HG02588 (cell line): ENCODE data around the gene IFNA14.
A peak's percentile ranks its signal among the peaks of the same experiment; 100 is the strongest.
"Not testable (repeated sequence)": the region's sequence is repeated elsewhere in the genome, so short reads cannot be mapped to it uniquely, and the experiment has no call there.

Experiments
- ATAC-seq: cut with Tn5 transposase; IDR thresholded peaks from one replicate; pipeline ENCODE4 v1.9.1; 2021; ENCODE audit warnings: mild to moderate bottlenecking, moderate library complexity; ENCODE audit not compliant: unreplicated experiment

Gene IFNA14

DNA sequence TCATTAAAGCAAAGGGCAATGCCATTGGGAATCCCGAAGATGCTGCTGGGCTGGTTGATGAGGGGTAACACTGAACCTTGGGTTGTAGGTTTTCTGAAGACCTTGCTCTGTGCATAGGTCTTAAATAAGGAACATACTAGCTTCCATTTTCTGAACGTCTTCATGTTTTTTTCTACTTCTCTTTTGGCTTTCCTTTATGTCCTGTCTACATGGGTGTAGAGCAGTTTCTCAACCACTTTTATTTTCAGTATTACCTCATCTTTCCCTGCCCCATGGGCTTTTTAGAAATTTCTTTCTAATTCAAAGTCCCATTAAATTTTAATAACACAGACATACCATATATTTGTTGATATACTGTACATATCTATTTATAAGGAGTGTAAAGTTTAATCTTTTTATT, at the start of gene IFNA14:
IFNA14 (minus strand) TSS at position 95 of the 400 bp plus-strand sequence; CDS start at position 25, 70 bp downstream.
- no peak for ATAC-seq

DNA sequence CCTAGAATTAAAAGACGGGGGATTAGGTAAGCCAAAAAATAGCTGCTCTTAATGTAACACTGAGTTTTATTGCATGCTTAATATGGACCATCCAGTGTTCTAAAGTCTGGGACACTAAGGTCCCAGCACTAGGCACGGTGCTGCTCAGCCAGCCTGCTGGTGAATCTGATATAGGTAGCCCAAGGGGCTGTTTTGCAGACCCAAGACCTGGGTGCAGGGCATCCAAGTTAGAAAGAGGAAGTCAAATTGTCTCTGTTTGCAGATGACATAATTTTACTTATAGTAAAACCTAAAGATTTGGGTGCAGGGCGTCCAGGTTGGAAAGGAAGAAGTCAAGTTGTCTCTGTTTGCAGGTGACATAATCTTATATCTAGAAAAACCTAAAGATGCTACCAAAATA, 47.5 kb upstream of the IFNA14 start:
- no peak for ATAC-seq

DNA sequence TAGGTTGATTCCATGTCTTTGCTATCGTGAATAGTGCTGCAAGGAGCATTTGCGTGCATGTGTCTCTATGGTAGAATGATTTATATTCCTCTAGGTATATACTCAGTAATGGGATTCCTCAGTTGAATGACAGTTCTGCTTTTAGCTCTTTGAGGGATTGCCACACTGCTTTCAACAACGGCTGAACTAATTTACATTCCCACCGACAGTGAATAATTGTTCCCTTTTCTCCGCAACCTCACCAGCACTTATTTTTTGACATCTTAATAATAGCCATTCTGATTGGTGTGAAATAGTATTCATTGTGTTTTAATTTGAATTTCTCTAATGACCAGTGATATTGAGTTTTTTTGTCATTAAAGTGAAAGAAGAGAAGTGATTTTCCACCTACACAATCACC, 46.9 kb upstream of the IFNA14 start:
- no peak for ATAC-seq

DNA sequence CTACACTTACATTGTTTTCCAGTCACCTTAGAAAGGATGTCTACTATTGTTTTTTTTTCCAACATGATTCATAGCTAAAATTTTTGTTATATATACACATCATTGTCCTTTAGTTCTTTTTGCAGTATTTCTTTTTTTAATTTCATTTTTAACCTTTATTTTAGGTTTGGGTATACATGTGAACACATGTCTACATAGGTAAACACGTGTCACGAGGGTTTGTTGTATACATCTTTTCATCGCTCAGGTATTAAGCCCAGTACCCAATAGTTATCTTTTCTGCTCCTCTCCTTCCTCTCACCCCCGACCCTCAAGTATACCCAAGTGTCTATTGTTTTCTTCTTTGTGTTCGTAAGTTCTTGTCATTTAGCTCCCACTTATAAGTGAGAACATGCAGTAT, 46.3 kb upstream of the IFNA14 start:
- ATAC-seq, result no peak

DNA sequence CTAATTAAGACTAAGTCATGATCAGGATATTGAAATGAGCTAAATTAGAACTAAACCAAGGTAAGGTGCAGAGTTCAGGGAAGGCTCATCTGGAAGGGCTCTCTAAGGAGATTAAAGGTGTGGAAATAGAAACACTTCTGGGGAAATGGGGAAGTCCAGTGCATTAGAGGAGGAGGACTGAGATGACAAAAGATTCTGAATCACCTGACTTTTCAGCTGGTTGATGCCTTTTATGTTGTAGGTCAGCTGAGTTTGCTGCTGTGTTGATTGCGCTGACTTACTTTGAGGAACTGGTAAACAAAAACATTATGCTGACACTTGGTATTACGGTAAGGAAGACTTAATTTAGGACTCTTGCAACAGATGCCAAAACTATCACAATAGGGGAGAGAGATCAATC, 41.5 kb upstream of the IFNA14 start:
- no peak for ATAC-seq

DNA sequence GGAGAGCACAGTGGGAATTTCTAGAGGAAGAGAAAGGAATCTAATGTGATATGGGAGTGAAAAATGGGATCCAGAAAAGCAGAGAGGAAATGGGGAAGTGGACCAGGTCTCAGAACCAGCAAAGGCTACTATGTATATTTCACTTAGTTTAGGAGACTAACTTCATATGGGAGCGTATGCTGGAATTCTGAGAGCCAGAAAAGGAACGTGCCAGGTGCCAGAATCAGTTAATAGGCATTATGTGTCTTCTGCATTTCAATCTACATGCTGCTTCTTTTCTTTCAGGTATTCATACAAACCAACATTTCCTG, 28.5 kb upstream of the IFNA14 start:
- ATAC-seq, result no peak

DNA sequence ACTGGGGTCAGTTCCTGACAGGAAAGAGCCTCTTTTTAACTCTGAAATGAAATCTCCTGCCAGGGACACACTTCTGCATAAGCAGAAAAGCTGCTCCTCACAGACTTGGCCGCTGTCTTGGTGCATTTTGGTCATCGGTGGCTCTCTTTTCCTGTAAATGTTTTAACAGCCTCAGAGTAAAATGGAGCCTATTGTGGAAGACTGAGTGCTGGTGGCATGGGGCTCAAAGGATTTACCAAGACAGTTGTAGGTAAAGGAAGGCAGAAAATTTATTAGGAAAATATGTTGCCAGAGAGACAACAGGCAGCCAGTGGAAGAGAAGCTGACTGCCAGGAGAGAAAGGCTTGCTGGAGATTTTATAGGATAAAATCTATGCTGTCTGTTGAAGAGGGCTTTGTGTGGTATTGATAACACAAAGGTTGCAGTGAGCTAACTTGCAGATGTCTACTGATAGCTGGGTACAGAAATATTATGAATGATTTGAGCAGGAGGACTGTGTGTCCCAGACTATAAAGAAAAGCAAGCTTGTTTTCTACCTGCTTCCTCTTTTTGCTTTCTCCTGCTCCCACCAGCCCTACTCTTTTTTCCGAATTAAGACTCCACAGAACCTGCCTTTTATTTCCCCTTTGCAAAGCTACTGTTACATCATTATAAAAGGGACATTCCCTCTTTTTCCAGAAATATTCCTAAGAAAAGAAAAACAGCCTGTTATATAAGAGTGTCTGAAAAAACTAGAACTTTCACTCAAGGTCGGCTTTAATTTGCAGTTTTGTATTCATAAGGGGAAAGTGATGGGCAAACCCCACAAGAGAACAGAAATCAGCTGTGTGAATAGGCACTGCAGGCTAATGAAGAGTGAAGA, 27.9 kb upstream of the IFNA14 start:
- no peak for ATAC-seq

DNA sequence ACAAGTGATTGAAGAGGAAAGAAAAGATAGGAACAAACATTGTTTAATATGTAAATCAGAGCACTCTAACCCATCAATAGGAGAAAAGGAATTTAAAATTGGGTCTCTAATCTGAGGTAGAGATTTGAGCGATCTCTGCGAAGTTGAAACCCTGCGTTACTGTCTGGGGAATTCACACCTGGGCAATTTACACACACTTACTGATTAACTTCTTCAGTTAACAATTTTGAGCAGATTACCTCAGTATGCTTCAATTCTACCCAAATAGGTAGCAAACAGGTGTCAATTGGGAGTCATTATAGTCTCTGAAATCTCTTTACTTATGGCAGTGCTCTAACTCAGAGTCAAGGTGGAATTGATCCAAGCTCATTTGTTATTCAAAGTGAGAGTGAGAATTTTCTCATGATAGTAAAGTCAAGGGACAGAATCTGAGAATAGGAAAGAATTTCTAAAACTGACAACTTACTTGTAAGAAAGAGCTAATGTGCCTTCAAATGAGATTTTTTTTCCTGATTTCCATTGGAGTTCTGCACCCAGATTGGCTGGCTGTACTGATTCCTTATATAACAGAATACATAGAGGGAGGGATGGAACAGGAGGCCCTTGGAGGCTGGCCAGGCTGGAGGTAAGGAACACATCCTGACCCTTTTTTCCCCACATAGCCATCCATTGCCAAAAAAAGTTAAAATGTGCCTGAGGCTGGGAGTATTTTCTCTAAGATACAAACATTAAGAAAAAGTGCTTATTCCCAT, 27.1 kb upstream of the IFNA14 start:
- ATAC-seq, result no peak

DNA sequence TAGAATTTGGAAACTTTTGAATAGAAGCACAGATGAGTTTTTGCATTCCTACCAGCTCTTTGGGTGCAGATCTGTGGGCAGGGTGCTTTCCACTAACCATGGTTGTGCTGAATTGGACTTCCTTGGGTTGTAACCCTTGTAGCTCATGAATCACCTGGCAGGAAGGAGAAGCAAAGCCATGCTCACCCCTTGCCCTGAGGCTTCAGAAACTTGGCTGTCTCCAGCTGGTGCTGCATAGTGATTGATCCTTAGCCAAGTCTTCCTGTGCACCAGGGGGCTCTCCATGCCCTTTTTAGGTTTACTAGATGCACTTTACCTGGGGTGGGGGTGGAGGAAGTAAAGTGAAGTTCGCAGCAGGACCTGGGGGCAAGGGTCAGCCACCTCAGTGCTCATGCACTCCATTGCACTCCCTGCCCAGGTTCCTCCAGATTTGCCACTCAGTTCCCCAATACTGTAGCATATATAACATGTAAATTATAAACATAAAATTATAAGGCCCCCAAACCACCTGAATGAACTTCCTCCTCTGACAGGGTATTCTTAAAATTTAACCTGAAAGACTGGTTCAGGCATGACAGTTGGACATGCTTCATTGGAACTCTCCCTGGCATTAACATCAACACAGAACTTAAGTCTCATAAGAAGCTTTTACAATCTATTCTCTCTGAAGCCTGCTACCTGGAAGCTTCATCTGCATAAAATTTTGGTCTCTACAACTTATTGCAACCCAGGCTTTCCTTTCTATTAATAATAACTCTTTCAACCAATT, 25.8 kb upstream of the IFNA14 start:
- no peak for ATAC-seq

DNA sequence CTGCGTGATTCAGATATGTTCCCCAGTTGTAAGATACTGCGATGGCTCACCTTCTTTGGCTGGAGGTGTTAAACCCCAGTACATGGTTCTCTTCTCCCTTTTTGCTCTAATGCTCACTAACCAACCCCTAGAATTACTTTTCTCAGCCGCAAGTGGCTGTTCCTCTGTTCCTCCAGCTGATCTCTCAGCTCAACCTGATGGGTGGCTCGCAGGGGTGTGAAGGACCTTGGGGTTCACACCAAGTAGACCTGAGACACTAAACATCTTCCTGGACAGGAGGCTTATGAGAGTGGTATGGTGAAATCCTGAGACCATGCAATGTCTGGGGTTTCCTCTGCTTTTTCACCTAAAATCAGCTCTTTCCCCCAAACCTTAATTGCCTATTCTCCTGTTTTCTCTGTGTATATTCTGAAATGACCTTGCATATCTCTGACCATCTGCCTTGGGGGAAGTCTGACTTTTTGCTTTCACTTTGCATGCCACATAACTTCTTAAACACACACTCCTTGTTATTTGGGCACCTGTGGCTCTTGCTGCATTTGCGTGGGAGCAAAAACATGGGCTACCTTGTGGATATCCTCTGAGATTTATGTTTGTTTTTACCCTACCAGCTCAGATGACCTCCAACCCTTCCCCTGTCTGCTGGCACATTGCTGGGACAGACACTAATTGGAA, 15.9 kb upstream of the IFNA14 start:
- ATAC-seq, result no peak

DNA sequence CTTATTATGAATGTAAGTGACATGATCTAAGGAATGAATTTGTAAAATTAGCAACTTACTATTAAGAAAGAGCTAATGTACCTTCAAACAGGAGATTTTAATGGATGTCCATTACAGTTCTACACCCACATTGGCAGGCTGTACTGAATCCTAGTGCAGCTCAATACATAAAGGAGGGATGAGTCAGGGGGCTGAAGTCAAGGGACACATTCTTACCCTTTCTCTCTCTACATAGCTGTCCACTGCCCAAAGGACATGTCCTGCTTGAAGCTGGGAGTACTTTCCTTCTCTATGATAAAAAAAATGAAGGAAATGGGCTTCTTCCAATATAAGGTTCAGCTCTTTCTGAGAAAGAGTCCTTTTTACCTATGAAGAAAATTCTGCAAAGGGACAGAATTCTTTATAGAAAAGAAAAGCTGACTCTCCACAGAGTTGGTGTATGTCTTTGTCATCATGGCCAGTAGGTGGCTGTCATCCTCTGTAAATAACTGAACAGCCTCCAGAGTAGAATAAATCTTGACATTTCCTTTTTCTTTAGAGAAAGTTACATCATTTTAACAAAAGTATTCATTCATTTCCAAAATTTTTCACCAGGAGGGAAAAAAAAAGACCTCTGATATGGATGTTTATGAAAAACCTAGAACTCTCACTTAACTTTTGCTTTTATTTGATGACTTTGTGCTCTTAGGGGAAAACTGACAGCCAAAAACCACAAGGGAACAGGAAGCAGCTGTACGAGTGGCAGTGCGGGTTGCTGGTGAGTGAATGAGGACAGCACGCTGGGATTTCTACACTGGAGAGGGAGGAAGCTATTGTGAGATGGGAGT, 13.1 kb upstream of the IFNA14 start:
- peak; percentile 74 for ATAC-seq

DNA sequence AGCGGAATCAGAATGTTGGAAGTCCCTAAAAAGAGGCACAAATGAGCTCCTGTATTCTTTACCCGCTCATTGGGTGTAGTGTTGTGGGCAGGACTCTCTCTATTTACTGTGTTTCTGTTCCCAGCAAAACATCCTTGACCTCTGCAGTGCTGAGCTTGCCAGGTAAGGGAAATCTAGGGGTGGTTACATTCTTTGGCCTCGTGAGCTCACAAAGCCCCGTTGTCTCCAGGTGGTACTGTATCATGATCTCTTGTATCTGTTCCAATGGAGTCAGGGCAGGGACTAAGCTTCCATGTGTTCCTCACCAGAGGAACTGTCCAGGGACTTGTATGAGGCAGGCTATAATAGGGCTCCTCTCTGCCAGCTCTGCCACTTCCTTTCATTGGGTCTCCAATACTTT, 11.8 kb upstream of the IFNA14 start:
- ATAC-seq, result no peak

DNA sequence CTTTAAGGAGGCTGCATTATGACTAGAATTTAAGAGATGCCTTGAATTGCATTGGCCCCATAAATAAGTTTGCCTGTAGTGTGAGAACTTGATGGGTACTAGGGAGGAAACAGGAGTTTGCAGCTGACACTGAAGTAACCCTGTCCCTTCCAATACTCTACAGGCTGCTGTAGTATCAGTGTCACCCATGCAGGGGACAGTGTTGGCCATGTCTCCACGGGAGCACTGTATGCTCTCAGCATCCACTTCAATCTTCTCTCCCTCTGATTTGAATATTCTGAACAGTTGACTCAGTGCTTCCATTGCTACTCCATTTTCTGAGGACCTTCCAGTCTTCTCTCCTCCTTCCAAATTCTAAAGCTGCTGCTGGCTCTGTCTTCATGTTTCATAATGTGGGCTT, 11.4 kb upstream of the IFNA14 start:
- ATAC-seq, result no peak

DNA sequence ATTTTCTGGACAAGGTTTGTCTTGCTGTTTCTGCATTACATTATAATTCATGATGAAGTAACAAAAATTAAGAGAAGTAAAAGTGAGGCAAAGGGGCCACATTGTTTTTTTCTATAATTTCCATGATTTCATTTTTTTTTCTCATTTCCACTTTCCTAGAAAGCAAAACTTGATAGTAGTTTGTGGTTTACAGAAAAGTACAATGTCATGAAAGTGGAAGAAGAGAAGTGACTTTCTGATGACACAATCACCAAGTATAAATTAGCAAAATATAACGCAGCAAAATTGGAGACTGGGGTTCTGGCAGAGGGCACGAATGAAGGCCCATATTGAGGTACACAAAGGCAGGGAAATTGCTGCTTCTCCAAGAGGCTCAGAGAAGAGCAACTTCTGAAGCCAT, 5.0 kb upstream of the IFNA14 start:
- ATAC-seq, result no peak

DNA sequence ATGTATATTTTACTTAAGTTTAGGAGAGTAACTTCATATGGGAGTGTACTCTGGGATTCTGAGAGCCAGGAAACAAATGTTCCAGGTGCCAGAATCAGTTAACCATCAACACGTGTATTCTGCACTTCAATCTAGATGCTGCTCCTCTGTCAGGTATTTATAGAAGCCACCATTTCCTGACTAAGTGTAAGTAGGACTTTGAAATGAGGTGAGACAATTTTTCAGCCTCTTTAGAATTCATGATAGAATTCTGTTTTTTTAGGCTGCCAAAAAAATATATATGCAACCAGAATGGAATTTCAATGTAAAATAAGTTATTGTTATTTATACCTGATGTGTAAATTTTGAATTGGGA, 3.5 kb downstream of the IFNA14 start:
- ATAC-seq, result not testable (repeated sequence)

DNA sequence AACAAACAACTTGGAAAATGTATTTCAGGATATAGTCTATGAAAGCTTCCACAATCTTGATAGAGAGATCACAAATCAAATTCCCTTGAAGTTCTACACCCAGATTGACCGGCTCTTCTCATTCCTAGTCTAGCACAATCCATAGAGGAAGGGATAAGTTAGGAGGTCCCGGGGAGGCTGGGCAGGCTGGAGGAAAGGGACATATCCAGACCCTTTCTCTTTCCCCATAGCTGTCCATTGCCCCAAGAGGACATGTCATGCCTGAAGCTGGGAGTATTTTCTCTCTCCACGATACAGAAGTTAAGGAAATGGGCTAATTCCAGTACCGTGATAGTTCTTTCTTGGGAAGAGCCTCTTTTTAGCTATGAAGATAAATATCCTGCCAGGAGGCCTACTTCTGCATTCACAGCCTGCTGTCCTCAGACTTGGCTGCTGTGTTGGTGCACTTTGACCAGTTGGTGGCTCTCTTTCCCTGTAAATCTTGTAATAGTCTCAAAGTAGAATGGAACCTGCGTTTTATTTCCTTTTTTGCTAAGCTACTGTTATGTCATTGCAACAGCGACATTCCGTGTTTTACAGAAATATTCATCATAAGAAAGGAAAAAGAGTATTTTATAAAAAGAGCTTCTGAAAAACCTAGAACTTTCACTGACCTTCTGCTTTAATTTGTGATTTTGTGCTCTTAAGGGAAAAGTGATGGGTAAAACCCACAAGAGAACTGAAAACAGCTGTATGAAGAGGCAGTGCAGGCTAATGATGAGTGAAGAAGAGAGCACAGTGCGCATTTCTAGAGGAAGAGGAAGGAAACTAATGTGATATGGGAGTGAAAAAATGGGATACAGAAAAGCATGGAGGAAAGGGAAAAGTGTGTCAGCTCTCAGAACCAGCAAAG, 4.1 kb downstream of the IFNA14 start:
- ATAC-seq, result not testable (repeated sequence)

DNA sequence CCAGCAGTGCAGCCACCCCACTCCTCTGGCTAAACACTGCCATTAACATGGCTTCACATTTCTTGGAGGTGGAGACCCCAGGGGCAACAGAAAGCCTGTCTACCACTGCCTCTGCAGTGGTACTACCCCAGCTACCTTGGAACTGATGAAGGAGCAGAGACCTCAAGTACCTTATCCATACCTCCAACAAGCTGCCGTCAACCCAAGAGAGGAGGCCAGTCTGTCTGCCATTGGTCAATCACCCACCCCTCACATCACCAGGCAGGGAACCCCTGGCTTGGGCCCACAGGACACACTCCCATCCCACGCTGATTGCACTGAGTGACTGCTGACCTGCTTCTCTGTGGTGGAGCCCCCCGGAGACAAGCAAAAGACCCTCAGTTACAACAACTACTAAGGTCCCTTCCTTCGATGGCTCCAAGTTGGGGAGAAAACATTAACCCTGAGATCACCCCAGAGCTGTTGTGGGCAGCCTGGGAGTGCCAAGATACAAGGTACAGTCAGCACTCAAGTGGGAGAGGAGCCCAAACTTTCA, 5.6 kb downstream of the IFNA14 start:
- ATAC-seq, result no peak

DNA sequence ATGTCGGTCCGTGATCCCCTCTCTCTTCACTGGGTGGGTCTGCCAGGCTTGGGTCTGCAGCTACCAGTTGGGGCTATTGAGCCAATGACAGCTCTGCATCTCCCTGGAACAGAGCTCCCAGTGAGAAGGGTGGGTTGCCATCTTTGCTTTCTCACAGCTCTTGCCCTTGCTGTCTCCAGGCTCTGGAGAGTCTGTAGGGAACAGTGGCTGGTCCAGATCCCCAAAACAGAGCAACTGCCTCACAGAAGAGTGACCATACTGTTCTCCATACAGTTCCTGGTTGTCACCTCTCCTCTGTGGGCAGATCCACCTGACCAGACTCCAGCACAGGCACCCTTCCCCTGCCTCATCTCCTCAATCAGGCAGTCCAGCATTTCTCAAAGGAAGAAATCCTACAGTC, 6.5 kb downstream of the IFNA14 start:
- no peak for ATAC-seq

DNA sequence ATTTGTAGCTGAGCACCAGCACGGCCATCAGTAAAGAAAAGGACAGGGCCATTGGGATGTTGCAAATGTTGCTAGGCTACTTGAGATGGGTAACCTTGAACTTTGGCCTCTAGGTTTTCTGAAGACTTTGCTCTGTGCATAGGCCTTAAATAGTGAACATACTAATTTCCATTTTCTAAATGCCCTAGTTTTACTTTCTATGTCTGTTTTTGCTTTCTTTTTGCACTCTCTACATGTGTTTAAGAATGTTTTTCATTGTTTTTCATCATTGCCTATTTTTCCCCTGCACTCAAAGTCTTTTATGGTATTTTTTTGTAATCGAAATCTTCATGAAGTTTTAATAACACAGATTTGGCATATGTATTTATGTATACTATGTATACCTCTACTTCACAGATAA, 11.7 kb downstream of the IFNA14 start, which contains the start of gene IFNA17:
IFNA17 (minus strand) TSS at position 101 of the 400 bp plus-strand sequence; CDS start at position 52, 49 bp downstream.
- no peak for ATAC-seq
